ENCODE data around the gene NASP.
"Not testable (repeated sequence)": the region's sequence is repeated elsewhere in the genome, so short reads cannot be mapped to it uniquely, and the experiment has no call there.

The NASP gene

DNA sequence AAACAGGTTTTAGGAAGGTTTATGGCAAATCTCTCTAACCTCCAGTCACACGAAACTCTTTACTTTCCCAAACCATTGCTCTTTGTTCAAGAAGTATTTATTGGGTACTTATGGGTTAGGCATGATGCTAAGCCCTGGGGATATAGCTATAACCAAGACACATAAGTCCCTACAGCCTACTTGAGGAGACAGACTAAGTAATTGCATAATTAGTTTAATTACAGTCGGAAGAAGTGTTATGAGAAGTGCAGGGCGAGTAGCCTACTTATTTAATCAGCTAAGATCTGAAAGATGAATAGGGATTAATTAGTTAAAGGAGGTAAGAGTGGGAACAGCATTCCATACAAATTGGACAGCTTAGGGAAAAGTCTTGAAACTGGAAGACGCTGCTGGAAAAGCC is 13.2 kb upstream of the NASP start:
- DNase-seq = no peak

DNA sequence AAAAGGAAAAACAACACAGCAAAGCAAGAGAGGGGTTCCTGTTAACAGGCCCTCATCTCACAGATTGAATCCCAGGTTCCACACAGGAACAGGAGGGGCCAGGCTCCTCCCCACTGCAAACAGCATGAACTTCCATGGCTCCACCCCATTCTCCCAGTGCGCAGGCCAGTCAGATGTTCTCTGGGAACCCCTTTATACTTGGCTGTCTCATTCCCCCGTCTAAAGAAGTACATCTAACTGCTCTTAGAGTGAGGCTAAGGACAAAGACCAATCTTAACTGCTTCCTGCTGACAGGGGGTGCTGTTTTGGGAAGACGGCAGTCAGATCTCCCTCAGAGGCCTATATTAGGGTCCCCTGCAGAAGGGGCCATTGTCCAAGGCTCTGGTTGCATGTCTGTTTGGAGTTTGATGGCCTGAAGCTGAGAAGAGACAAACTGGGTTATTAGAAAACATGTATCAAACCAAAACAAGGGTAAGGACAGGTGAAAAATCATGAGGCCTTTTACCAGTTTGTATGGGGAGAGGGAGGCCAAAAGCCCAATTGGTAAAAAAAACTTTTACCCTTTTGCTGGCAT is 10.5 kb upstream of the NASP start:
- DNase-seq = no peak

DNA sequence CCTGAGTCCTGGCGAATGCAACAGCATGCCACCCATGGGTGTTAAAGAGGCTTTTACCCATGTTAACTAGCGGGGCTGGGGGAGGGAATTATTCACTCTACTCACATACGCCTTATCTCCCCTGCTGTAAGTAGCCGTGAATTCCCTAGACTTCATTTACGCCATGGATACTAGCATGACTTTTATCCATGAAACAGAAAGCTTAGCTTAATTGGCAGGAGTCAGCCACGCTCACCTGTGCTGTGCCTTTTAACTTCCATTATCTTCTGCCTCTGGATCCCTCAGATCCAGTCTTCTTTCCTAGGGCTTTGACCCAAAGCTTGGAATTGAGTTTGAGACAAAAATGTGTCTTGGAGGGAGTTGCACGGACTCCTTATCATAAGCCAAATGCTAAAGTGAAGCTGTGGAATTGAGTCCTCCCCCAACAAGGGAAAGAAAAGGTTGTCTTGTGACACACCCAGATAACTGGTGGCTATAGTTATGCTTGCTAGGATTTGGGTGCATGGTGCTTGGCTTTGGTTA is 9.7 kb upstream of the NASP start:
- no peak for DNase-seq

DNA sequence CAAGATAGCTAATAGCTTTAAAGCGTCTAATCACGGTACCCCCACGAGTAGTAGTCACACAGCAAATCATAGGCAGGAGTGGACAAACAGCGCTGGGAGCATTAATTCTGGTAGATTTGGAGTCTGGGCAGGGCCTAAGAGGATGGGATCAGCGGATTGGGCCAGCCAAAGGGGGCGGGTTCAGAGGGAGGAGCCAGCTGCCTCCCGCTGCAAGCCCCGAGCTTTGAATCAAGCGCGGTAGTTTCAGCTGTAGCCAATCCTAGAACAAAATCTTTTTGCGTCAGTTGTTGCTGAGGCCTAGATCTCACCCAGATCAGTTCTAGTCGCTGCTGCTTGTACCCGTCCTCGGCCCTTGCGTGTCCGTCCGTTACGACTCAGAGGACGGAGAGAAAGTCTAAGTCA is 576 bp upstream of the NASP start:
- peak; percentile 97 for DNase-seq

DNA sequence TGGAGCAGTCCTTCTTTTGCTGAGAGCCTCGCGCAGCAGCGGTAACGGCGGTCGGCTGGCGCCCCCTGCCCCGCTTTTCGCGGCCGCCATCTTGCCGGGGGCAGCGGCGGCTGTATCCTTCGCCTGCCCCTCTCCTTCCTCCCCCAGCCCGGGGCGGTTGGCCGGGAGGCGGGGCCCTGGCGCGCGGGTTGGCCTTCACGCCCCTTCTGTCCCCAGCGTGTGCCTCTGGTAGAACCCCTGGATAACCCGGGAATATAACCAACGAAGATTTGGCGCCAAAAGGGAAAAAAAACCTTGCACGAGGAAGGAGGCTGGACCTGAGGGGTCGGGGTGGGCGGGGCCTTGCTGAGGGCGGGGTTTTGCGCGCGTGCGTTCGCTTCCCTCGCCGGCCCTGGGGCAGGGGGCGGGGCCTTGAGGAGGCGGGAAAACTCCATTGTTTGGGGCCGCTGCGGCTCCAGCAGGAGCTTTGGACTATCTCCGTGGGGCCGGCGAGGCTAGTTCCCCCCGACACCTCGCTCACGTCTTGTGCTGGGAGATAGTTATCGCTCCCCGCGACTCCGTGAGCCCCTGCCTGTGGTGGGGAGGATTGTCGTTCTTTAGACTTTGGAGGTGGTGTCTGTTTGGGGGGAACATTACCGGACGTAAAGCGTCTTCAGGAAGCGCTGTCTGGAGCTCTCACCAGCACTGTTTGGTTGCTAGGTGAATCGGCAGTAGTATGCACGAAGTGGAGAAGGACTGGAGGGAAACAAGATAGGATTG is 689 bp downstream of the NASP start:
- peak; percentile 91 for DNase-seq

DNA sequence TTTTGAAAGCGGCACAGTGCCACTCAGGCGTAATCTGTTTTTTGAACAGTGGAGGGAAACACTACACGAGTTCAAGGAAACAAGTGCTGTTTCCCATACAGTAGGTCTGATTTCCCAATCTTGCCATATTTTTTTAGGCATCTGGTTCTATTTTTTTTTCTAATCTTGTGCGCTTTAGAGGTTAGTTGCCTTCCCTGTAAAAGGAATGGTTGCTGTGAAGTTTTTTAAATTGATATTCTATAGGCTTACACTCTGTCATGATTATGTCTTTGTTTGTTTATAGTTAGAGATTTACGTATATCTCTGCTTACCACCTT is 1.2 kb downstream of the NASP start:
- no peak for DNase-seq

DNA sequence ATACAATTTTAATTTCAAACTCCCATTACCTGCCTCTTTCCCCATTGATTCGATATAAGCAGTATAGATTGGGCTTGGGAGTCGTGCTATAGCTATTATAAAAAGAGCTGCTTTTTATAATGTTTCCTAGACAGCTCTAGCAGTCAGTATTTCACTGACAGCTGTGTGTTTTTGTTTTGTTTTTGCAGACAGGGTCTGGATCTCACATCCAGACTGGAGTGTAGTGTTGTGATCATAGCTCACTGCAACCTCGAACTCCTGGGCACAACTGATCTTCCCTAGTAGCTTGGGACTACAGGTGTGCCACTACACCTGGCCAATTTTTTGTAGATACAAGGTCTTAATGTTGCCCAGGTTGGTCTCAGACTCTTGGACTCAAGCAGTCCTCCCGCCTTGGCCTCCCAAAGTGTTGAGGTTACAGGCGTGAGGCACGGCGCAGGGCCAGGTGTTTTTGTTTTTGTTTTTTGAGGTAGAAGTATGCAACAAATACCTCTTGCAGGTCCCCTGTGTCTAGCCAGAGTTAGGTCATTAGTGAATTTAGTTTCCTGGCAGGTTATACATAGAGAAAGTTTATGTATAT is 1.7 kb downstream of the NASP start:
- no peak for DNase-seq

DNA sequence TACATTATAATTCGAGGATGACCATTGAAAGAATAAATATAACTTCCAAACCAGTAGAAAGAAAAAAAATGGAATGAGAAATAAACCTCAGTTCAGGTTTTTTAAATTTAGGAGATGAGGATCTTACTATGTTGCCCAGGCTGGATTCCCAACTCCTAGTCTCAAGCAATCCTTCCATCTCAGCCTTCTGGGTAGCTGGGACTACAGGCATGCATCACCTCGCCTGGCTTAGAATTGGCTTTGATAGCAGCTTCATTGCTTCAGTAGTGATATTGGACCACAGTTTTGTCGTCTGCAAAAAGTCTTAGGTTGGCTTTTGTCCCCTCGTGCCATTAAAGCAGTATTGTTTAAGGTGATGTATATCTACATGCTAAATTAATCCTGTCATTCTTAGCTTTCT is 2.9 kb downstream of the NASP start:
- DNase-seq = no peak

DNA sequence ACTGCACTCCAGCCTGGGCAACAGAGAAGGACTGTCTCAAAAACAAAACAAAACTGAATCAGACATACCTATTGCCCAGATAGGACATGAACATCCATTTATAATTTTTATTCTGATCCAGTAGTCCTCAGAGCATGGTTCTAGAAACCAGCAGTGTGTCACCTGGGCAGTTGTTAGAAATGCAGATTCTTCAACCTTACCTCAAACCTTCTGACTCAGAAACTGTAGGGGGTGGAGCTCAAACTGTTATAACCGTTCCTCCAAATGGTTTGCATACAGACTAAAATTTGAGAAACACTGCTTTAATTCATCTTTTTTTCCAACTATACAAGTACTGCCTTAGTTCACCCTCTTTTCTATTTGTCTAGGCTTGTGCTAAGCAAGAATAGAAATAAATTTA is 6.0 kb downstream of the NASP start:
- DNase-seq = no peak

DNA sequence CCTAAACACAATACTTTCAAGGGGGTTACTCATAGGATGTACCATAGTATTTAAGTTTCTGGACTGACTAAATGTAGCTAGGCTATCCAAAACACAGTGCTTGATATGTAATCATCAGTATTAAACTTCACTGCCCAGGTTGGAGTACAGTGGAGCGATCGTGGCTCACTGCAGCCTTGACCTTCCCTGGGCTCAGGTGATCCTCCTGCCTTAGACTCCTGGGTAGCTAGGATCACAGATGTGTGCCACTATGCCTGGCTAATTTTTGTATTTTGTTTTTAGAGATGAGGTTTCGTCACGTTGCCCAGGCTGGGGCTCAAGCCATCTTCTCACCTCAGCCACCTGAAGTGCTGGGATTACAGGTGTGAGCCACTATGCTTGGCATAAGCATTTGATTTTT is 10.6 kb downstream of the NASP start:
- DNase-seq = no peak

DNA sequence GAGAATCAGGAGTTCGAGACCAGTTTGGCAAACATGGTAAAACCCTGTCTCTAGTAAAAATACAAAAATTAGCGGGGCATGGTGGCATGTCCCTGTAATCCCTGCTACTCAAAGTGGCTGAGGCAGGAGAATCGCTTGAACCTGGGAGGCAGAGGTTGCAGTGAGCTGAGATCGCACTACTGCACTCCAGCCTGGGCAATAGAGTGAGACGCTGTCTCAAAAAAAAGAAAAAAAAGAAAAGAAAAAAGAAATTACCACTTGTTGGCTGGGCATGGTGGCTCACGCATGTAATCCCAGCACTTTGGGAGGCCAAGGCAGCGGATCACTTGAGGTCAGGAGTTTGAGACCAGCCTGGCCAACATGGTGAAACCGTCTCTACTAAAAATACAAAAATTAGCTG is 12.9 kb downstream of the NASP start:
- not testable (repeated sequence) for DNase-seq

DNA sequence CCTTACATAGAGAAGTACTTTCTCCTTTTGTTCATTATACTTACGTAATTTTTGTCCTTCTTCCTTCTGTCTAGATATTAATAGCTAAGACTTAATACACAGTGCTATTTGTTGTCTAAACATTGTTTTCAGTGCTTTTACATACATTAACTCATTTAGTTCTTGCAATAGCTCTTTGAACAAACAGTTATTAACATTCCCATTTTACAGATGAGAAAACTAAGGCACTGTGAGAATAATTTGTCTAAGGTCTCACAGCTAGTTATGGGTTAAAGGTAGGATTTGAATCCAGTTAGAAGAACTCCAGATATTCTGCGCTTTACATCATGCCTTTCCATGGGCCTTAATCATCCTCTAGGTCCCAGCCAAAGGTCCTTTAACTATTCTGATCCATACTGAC is 20.4 kb downstream of the NASP start:
- DNase-seq = no peak

DNA sequence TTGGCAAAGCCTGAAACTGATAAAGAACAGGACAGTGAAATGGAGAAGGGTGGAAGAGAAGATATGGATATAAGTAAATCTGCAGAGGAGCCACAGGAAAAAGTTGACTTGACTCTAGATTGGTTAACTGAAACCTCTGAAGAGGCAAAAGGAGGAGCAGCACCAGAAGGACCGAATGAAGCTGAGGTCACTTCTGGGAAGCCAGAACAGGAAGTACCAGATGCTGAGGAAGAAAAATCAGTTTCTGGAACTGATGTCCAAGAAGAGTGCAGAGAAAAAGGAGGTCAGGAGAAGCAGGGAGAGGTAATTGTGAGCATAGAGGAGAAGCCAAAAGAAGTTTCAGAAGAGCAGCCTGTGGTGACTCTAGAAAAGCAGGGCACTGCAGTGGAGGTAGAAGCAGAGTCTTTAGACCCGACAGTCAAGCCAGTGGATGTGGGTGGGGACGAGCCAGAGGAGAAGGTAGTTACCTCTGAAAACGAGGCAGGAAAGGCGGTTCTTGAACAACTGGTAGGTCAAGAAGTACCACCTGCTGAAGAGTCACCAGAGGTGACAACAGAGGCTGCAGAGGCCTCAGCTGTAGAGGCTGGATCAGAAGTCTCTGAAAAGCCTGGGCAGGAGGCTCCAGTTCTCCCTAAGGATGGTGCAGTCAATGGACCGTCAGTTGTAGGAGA is 23.7 kb downstream of the NASP start:
- no peak for DNase-seq

DNA sequence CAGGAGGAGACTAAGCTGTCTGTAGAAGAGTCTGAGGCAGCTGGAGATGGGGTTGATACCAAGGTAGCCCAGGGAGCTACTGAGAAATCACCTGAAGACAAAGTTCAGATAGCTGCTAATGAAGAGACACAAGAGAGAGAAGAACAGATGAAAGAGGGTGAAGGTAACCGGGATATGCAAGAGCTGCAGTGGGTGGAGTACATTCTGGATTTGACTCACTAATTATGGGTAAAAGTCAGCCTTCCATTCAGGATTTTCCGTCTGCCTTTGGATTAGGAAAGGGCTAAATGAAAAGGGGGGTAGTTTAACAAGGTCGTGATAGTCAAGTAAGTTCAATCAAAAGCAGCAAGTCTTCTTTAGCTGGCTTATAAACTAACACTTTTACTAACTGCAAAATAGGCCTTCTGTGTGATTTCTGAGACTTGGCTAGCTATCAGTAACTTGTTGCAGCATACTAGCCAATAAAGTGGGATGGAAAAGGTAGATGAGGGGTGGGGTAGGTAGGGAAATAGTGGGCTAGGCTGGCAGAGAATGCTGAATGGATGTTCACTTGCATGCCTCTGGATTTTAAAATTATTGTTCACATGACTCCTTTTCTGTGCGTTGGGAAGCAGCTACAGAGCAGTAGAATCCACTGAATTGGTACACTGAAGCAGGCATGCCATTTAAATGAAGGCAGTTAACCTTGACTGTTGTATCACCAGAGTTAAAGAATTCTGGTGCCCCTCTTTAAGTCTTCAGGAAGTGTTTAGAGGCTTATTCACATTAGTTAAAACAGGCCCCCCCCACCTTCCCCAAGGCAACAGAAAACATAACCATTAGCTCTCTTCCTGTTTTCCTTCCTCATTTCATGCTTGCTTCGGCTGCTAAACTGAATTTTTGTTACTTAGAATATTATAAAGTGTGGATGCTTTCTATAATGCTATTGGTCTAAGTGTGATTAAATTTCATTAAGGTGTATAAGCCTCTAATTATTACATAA is 24.6 kb downstream of the NASP start:
- DNase-seq = no peak

DNA sequence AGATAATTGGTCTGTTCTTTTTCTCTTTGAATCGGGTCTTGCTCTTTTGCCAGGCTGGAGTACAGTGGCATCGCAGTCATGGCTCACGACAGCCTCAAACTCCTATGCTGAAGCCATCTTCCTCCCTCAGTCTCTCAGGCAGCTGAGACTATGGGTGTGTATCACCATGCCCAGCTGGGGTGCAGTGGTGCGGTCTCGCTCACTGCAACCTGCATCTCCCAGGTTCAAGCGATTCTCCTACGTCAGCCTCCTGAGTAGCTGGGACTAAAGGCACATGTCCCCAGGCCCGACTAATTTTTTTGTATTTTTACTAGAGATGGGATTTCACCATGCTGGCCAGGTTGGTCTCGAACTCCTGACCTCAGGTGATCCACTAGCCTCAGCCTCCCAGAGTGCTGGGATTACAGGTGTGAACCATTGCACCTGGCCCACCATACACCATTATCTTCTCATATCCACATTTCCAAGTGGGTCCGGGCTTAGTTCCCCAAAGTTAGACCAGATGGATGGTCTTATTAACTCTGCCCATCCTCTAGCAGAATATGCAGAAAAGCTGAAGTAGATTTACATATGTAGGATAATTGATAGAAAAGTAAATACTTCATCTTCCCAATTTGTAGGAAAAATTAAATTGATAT is 26.9 kb downstream of the NASP start:
- no peak for DNase-seq

DNA sequence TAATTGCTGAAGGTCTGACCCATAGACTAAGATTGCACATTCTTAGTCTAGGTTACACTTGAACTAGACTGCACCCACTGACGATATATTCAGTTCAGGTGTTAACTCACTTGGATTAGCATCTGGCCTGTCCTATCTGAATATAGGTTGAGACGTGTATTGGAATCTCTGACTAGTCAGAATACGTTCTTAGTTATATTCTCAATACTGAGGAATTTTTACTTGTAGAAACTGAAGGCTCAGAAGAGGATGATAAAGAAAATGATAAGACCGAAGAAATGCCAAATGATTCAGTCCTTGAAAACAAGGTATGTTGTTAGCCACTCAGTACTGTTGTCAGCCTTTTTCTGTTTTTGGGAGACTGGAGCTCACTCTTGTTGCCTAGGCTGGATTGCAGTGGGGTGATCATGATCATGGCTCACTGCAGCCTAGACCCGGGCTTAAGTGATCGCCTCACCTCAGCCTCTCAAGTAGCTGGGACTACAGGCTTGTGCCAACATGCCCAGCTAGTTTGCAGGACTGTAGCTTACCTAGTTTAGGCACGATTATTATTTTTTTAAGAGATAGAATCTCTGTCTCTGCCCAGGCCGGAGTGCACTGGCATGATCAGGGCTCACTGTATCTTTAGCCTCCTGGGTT is 29.2 kb downstream of the NASP start:
- DNase-seq = no peak

DNA sequence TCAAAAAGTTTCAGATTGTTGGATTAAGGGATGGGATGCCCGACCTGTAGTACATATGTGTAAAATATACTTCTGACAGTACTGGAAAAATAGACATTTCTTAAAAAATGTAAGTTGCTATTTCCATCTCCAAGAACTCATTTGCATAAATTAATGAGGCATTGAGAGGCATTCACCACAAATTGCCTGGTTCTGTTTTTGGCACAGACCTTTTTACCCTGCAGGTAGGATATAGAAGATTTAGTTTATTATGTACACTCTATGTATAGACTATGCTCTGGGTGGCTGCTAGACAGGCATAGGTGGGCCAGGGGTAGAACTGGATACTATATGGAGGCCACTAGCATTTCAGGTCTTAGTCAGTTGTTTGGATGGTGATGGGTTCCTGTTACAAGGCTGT is 32.0 kb downstream of the NASP start:
- DNase-seq = no peak

DNA sequence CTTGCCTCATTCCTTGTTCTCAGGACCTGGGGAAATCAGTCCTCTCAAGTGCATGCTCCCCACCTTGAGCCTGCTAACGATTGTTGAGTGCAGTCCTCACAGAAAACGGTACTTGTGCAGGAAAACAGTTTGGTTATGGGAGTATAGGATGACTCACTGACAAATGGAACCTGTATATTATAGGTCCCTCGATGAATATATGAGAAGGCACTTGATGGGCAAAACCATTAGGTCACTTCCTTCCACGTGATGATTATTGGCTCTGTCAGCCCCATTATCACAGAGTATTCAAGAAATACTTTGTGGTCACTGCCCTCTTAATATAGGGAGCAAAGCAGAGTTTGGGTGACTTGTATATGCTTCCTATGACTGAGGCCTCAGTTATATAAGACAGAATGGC is 33.8 kb downstream of the NASP start:
- no peak for DNase-seq

DNA sequence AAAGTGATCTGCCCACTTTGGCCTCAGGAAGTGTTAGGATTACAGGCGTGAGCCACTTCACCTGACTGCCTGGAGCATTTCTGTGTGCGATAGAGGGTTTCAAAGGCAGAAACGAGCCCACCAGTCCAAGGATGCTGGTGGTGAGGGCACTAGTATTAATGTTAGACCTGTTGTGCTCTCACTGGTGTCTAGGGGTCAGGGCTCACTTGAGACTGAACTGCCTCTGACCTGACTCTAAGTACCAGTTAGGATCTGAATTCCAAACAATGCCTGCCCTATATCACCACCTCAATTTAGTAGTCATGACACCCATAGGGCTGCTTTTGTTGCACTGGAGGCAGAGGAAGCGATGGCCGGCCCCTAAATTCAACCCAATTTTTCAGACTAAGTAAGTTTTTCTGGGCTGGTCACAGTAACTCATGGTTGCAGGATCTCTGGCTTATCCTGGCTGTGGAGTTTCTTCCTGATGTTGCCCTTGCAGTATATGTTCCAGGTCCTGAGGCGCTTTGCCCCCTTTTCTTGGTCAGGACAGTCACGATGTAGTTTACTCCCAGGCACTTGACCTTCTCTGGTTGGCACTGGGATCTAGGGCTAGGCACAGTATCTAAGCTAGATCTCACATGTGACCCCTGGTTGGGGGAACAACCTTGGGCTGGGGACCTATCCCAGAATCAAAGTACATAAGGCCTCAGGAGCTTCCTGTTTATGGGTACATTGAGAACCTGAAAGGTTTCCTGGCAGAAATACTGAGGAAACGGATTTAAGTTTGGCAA is 35.5 kb downstream of the NASP start:
- no peak for DNase-seq

DNA sequence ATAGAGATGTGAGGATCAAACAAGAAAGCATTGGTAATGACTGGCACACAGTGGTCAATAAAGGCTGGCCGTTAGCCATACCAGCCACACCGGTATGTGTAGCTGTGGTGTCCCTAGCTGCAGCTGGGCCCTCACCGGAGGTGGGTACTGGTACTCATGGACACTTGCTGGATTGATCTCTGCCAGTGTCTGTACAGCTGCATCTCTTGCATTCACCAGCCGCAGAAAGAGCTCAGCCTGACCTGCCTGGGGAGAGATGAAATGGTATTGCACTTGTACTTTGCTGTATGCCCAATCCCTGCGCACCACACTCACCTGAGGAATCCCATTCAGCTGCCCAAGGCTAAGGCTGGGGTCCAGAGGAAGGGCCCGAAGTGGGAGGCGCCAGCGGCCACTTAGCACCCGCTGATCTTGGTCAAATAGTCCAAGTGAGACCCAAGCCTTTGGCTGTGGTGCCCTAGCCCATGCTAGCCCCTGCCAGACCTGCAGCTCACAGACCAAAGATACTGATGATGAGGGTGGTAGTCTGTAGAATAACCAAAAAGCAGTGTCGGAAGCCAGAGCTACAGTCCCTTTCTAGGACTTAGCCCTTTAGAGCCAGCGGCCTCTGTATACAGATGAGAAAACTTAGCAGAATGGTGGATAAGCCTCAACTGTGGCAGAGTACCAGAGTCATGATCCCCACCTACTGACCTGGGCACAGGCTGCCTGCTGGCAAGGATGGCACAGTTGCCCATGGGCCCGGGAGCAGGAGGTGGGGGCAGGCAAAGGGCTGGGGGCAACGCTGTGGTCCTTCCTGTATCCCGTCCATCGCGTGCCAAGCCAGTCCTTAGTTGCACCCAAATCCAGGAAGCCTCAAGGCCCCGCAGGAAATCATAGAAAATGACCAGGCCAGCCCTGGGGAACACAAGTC is 37.0 kb downstream of the NASP start:
- no peak for DNase-seq
